Activated CD4-positive, alpha-beta T cell treated with anti-CD3 and anti-CD28 coated beads, Interleukin-2, amount 50 U/mL, for 1 hour (primary cell): ENCODE data around the gene JOSD1.

Experiments
- DNase-seq: peaks from one replicate; pipeline ENCODE4 v3.0.0-alpha.2; 2020

JOSD1 gene

DNA sequence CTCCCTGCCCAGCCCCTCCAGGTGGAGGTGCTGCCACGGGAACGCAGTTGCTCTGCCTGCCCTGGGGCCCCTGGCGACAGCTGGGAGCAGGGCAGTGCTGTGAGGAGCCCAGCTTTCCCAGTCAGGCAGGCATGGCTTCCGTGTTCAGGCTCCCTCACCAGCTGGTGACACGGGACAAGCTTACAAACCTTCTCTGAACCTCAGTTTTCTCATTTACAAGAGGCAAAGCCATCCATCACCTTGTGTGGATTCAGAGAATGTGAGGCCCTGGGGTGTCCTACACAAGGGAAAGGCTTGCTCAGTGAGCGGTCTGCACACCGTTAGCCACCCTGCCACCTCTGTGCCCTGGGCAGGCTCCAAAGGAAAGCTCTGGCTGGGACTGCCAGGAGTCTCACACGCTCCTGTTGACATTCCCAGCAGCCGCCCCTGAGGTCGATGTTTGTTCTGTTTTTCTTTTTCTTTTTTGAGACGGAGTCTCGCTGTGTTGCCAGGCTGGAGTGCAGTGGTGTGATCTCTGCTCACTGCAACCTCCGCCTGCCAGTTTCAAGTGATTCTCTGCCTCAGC lies 31.6 kb upstream of the JOSD1 start:
- no peak for DNase-seq

- DNase-seq: no peak
Observed at GRCh38 chr22:38731703-38732161, 31.0 kb upstream of the JOSD1 start.

GRCh38 chr22:38730411-38730871 lies 29.7 kb upstream of the JOSD1 start:
- no peak for DNase-seq

- no peak for DNase-seq
Observed at GRCh38 chr22:38729946-38730345, 29.2 kb upstream of the JOSD1 start.

GRCh38 chr22:38728871-38729796 lies 28.4 kb upstream of the JOSD1 start:
- DNase-seq: no peak

DNA sequence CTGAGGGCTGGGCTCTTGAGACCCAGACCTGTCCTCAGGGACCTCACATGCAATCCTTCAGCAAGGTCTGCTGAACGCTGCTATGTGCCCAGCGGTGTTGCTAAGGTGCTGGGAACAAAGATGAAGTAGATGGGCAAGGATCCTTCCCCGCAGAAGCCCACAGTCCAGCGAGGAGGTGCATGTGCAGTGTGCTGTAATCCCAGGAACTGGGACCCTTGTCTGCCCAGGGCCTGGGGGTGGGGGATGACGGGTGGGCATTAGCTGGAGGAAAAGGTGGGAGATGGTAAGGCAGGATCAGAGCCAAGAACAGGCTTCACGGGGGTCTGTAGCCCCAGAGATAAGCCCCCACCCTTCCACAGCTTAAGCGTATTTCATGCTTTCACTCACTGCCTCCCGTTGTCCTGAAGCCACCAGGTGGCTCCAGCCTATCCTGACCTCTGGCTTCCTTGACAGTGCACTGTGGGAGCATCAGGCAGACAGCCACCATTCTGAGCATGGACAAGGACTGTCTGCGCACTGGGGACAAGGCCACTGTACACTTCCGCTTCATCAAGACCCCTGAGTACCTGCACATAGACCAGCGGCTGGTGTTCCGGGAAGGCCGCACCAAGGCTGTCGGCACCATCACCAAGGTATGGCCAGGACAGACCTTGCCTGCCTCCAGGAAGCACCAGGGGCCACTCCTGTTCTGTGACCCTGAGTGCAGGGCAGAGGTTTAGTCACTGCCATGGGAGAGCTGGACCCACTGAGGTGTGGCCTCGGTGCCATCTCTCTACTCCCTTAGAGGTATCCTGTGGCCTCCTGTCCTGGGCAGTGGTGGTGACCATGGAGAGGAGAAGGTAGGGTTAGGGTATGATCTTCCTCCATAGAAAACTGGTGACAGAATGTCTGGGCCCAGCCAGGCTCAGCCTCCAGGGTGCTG lies 27.0 kb upstream of the JOSD1 start:
- DNase-seq: no peak

- no peak for DNase-seq
Observed at GRCh38 chr22:38727123-38727522, 26.4 kb upstream of the JOSD1 start.

DNA sequence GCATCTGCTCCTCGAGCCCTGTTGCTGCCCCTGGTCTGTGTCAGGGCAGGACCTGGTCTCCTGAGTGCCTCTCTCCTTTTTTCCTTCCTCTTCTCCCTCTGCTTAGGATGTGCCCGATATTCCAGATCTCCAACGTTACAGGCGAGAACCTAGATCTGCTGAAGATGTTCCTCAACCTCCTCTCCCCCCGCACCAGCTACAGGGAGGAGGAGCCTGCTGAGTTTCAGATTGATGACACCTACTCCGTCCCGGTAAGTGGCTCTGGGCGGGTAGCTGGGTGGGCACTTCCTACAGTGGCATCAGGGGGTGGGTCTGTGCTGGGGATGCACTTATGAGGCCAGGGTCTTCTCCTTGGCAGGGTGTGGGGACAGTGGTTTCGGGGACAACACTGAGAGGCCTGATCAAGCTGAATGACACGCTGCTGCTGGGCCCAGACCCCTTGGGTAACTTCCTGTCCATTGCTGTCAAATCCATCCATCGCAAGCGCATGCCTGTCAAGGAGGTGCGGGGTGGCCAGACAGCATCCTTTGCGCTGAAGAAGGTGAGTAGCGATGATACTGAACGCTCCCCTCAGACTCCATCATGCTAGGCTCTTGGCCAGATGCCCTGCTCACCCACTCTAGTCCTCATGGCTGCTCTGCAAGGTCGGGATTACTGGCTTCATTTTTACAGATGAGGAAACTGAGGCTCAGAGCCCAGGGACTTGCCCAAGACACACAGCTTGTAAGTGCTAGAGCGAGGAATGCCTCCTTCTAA lies 25.3 kb upstream of the JOSD1 start:
- no peak for DNase-seq

DNA sequence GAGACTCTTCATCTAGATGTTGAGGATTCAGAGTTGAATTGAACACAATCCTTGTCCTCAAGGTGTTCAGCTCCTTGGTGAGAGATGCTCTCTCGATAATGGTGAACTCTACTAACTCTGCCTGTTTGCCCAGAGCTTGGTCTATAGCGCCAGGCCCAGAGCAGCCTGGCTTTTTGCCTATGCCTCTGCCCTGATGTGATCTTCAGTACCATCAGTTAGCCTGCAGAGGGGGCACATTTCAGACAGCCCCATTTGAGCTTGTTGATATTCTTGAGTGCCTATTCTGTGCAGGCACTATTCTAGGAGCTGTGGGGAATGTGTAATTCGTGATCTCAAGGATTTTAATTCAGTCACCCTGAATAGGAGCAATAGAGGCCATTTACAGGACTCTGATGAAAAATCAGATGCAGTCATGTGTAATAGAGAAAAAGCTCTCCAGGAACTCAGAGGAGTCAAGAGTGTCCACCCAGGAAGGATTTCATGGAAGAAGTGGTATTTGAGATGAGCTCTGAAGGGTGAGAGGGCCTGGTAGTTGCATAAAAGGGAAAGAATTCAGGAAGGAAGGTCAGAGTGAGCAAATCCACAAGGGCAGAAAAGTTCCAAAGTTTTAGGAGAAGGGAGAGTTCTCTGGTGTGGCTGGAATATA lies 24.3 kb upstream of the JOSD1 start:
- no peak for DNase-seq

- DNase-seq: no peak
Observed at GRCh38 chr22:38724176-38724575, 23.4 kb upstream of the JOSD1 start.

- DNase-seq: no peak
Observed at GRCh38 chr22:38721551-38721950, 20.8 kb upstream of the JOSD1 start.

- DNase-seq: no peak
Observed at GRCh38 chr22:38720350-38720749, 19.6 kb upstream of the JOSD1 start.

GRCh38 chr22:38719196-38719595 lies 18.5 kb upstream of the JOSD1 start:
- DNase-seq: no peak

GRCh38 chr22:38718414-38718813 lies 17.7 kb upstream of the JOSD1 start:
- no peak for DNase-seq

DNA sequence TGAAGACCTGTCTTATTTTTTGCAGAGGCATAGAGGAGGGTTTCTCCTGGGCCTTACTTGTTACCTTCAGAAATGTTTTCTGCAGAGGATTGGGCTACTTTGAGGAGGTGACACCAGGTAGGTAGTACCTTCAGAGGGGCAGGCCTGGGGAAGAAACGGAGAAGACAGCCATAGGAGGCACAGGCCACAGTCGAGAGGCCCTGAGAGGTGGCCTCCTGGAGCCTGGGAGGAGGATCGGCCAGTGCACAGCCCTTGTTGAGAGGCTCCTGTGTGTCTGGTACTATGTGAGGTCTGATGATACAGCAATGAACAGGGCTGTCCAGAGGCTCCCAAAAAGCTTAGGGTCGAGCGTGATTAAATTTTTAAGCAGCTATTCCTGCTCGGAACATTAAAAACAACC lies 16.5 kb upstream of the JOSD1 start:
- no peak for DNase-seq

DNA sequence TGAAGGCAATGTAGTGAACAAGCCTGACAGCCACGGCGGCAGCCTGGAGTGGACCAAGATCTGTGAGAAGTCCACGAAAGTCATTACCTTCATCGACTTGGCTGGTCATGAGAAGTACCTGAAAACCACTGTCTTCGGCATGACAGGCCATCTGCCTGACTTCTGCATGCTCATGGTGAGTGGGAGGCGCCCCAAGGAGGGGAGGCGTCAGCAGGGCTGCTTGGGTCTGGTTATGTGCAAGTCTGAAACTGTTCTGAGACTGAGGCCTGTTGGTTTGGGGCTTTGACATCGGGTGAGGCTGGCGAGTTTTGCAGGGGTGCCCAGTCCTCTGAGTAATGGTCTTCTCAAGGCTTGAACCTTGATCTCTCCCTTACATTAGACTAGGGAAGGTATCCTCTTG lies 16.1 kb upstream of the JOSD1 start:
- no peak for DNase-seq

DNA sequence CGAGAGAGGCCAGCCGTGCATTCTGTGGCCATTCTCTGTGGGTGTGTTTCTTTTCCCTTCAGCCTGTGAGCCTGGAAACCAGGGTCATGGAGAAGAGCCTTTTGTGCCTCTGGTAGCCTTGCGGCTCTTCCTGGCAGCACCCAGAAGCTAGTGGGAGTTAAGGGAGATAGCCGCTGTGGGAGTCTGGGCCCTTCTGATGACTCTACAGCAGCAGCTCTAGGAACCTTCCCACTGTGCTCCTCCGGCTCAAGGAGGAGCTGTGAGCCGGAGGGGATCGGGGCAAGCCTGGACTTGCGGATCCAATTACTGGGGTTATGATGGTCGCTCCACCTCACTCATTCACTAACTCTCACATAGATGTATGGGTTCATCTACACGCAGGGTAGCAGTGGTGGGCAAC lies 15.5 kb upstream of the JOSD1 start:
- no peak for DNase-seq

GRCh38 chr22:38715852-38716251 lies 15.1 kb upstream of the JOSD1 start:
- no peak for DNase-seq

DNA sequence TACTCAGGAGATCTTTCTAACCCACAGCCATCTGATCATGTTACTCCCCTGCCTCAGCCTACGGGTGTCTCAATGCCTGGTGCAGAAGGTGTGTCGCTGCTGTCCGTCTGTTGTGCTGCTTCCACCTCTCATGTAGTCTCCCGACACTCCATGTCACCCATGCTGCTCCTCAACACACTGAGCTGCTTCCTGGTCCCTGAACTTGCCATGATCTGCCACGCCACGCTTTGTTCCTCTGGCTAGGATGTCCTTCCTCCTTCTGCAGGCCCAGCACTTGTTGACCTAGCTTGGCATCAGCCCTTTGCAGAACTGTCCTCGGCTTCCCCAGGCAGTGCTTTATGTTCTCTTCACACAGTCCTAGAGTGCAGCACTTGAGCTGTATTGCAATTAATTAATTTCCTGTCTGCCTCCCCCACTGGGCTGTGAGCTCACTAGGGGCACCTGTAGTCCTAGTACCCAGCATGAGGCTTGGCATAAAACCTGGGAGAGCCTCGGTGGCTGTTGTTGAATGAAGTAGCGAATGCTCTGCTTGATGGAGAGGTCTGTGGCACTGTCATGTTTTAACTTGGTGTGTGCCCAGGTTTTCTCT lies 14.5 kb upstream of the JOSD1 start:
- DNase-seq: no peak

GRCh38 chr22:38713921-38714320 lies 13.2 kb upstream of the JOSD1 start:
- no peak for DNase-seq

GRCh38 chr22:38712486-38713207 lies 11.9 kb upstream of the JOSD1 start:
- DNase-seq: no peak
